ENCODE measurements around the gene OLFM1. TPM values are rescaled to one million over a fixed set of nuclear protein-coding genes. Genes with fewer than 3 reads are reported as not detected.
"Not testable (repeated sequence)": the region's sequence is repeated elsewhere in the genome, so short reads cannot be mapped to it uniquely, and the experiment has no call there.

Gene OLFM1
- total and polyA plus RNA-seq, 7 experiments from 2014 or later, result 0.19 to 2.1 (median 0.87) TPM; not detected in 3

- H3K27ac Mint-ChIP-seq; H3K4me3 Mint-ChIP-seq; CTCF ChIA-PET; H3K36me3 ChIP-seq (ENCODE audit: control insufficient read depth in 2 of 3, insufficient read depth in 3 of 3, low read length in 3 of 3); ATAC-seq; intact Hi-C loops (cut with micrococcal nuclease); POLR2A ChIA-PET; H3K27me3 ChIP-seq (ENCODE audit: control insufficient read depth in 2 of 2, insufficient read depth in 2 of 2, low read length in 2 of 2); H3K36me3 Mint-ChIP-seq; H3K4me3 ChIP-seq (ENCODE audit: low read length); H3K27ac ChIP-seq (ENCODE audit: low read depth, low read length); H3K4me1 ChIP-seq (ENCODE audit: control insufficient read depth in 2 of 2, insufficient read depth in 2 of 2, low read length in 2 of 2); H3K4me1 Mint-ChIP-seq; DNase-seq: not testable (repeated sequence)
- H3K9me3 Mint-ChIP-seq, result peaks cover 0 to 16% (median 10%) of the 10 kb centered on the region in 11 donors
- peaks cover 0 to 15% (median 0%) of the 10 kb centered on the region in 3 experiments for H3K9me3 ChIP-seq (ENCODE audit: control insufficient read depth in 2 of 3, low read length in 3 of 3)
- peaks cover 0 to 37% (median 24%) of the 10 kb centered on the region in 5 donors for H3K27me3 Mint-ChIP-seq
Observed at GRCh38 chr9:135149901-135150300, 62.4 kb downstream of the OLFM1 start.

DNA sequence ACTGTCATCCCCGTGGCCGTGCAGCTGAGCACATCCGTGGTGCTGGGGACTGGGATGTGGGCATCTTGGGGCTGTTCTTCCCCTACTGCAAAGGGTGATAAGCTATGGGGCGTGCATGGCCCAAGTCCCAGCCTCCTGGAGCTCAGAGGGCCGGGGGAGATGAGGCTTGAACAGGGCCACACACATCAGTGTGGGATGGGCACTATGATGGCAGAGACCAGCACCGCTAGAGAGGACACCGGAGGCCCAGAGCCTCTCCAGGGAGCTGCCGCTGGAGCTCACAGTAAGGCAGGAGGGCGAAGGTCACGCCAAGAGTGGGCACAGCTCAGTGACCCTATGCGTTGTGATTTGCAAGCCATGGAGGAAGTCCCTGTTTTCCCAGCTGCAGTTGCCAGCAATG is 63.5 kb downstream of the OLFM1 start:
- DNase-seq (no peak), ATAC-seq (no peak)
- intact Hi-C loops (cut with micrococcal nuclease), result no loop called here
- Histone ChIP-seq H3K36me3 (ENCODE audit: control insufficient read depth in 2 of 3, insufficient read depth in 3 of 3, low read length in 3 of 3) (no peaks in the 10 kb centered on the region), H3K27me3 (ENCODE audit: control insufficient read depth in 2 of 2, insufficient read depth in 2 of 2, low read length in 2 of 2) (no peaks in the 10 kb centered on the region), H3K9me3 (ENCODE audit: control insufficient read depth in 2 of 3, low read length in 3 of 3) (peaks cover 0 to 15% (median 0%) of the 10 kb centered on the region in 3 experiments), H3K4me1 (ENCODE audit: control insufficient read depth in 2 of 2, insufficient read depth in 2 of 2, low read length in 2 of 2) (no peaks in the 10 kb centered on the region), H3K27ac (ENCODE audit: low read depth, low read length) (no peak overlapping the region), H3K4me3 (ENCODE audit: low read length) (no peak overlapping the region)
- H3K4me1 Mint-ChIP-seq, result peaks cover 0 to 2% (median 0%) of the 10 kb centered on the region in 7 donors
- peaks cover 0 to 16% (median 10%) of the 10 kb centered on the region in 11 donors for H3K9me3 Mint-ChIP-seq
- ChIA-PET CTCF (no interaction called here), POLR2A (no interaction called here)
- H3K4me3 Mint-ChIP-seq, result no peak overlapping the region
- H3K27me3 Mint-ChIP-seq, result peaks cover 0 to 28% (median 16%) of the 10 kb centered on the region in 5 donors
- H3K27ac Mint-ChIP-seq, result no peak overlapping the region
- peaks cover 0 to 3% (median 0%) of the 10 kb centered on the region in 5 donors for H3K36me3 Mint-ChIP-seq

DNA sequence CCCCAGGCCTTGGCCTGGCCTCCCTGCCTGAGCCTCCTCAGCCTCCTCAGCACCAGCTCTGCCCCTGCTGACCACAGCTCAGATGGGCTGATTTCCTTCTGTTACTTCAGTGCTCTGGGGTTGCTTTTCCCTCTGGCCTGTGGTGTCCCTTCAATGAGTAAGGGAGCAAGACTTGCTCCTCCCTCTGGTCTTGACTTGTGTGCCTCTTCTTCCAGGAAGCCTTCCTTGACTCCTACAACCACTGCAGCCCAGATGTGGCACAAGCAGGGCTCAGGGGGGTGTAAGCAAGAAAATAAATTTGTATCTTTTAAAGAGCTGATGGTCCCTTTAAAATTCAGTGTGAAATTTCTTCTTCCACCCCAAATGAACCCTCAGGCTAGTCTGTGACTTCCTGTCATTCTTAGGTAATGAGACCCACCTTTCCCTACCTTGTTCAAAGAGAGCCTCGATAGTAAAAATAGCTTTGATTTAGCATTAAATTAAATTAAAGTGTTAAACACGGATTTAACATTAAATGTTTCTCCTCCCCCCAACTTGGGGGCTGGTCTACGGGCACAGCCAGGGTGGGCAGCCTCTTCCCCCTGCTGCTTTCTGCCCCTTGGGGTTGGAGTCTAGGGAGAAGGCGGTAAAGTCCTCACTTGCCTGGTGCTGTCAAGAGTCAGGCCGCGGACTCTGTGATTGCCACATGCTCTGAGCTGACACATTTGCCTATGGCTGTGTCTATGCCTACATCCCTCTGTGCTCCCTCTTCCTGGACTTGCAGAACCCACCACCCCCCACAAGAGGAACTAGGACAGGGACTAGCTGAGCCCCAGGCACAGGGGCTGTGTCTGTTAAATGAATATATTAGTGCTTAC is 64.5 kb downstream of the OLFM1 start:
- DNase-seq, result no peak
- ChIA-PET POLR2A (no interaction called here), CTCF (no interaction called here)
- no peaks in the 10 kb centered on the region for H3K27me3 ChIP-seq (ENCODE audit: control insufficient read depth in 2 of 2, insufficient read depth in 2 of 2, low read length in 2 of 2)
- H3K4me1 ChIP-seq (ENCODE audit: control insufficient read depth in 2 of 2, insufficient read depth in 2 of 2, low read length in 2 of 2), result no peaks in the 10 kb centered on the region
- Mint-ChIP-seq H3K4me3 (no peak overlapping the region), H3K27me3 (peaks cover 0 to 22% (median 9%) of the 10 kb centered on the region in 5 donors), H3K27ac (no peak overlapping the region), H3K9me3 (peaks cover 0 to 16% (median 10%) of the 10 kb centered on the region in 11 donors), H3K4me1 (peaks cover 0 to 2% (median 0%) of the 10 kb centered on the region in 7 donors), H3K36me3 (peaks cover 0 to 3% (median 0%) of the 10 kb centered on the region in 5 donors)
- H3K4me3 ChIP-seq (ENCODE audit: low read length), result no peak overlapping the region
- no peak overlapping the region for H3K27ac ChIP-seq (ENCODE audit: low read depth, low read length)
- intact Hi-C loops (cut with micrococcal nuclease), result no loop called here
- H3K36me3 ChIP-seq (ENCODE audit: control insufficient read depth in 2 of 3, insufficient read depth in 3 of 3, low read length in 3 of 3), result no peaks in the 10 kb centered on the region
- H3K9me3 ChIP-seq (ENCODE audit: control insufficient read depth in 2 of 3, low read length in 3 of 3), result peaks cover 0 to 15% (median 0%) of the 10 kb centered on the region in 3 experiments
- ATAC-seq, result no peak

DNA sequence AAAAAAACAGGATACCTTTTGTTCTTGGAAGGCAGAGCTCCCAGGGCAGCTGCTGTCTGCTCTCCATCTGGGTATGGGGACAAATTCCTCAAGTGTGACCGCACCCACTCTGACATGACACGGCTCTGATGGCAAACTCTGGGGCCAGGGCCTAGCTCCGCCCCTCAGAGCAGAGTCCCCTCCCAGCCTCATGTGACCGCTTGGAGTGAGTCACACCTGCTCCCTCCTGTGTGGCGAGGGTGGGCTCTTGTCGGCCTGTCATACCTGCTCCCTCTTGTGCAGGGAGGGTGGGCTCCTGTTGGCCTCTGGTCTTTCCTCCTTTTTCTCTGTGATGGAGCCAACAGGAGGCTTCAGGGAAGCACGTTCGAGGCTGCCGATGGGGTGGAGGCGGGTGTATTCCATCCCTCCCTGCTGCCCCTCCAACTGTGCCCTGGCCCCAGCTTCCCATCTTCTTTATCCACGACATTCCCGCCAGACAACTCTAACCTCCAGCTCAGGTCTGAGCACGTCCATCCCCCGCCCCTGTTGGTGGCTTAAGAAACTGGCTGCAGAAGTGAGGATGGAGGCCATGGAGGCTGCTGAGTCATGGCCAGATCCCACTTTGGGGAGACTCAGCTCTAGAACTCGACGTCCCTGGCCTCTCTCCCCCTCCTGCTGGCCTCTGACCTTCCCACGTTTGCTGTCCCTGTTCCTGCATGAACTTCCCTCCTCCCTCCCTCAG is 65.3 kb downstream of the OLFM1 start:
- ChIA-PET CTCF (no interaction called here), POLR2A (no interaction called here)
- no peaks in the 10 kb centered on the region for H3K4me1 ChIP-seq (ENCODE audit: control insufficient read depth in 2 of 2, insufficient read depth in 2 of 2, low read length in 2 of 2)
- Mint-ChIP-seq H3K9me3 (peaks cover 0 to 19% (median 11%) of the 10 kb centered on the region in 11 donors), H3K4me1 (peaks cover 0 to 2% (median 0%) of the 10 kb centered on the region in 7 donors), H3K36me3 (peaks cover 0 to 3% (median 0%) of the 10 kb centered on the region in 5 donors), H3K27ac (no peak overlapping the region), H3K4me3 (no peak overlapping the region), H3K27me3 (peaks cover 0 to 25% (median 17%) of the 10 kb centered on the region in 5 donors)
- no peak for ATAC-seq
- H3K9me3 ChIP-seq (ENCODE audit: control insufficient read depth in 2 of 3, low read length in 3 of 3), result peaks cover 0 to 15% (median 0%) of the 10 kb centered on the region in 3 experiments
- no peak for DNase-seq
- H3K27ac ChIP-seq (ENCODE audit: low read depth, low read length), result no peak overlapping the region
- H3K36me3 ChIP-seq (ENCODE audit: control insufficient read depth in 2 of 3, insufficient read depth in 3 of 3, low read length in 3 of 3), result no peaks in the 10 kb centered on the region
- no peak overlapping the region for H3K4me3 ChIP-seq (ENCODE audit: low read length)
- no peaks in the 10 kb centered on the region for H3K27me3 ChIP-seq (ENCODE audit: control insufficient read depth in 2 of 2, insufficient read depth in 2 of 2, low read length in 2 of 2)
- intact Hi-C loops (cut with micrococcal nuclease), result no loop called here

DNA sequence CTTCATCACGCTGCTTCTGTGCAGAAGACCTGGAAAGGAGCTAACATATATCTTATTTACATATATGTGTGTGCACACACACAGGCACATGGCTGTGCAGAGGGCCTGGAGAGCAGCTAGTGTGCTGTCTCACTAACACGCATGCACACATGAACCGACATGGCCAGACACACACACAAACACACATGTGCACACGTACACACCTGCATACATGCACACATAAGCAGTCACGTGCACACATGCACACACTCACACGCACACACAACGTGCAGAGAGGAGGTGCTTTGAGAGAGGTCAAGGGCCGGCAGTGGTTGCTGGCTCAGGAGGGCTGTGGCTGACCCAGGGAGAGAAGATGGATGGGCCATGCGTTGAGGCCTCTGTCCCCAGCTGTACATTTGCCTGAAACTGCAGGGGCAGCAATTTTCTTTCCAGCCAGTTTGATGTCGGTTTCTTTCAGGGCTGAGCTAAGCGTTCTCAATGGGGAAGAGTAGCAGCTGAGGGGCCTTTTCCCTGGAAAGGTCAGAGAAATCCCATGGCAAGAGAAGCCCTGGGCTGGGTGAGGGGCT is 66.7 kb downstream of the OLFM1 start:
- peaks cover 0 to 9% (median 0%) of the 10 kb centered on the region in 3 experiments for H3K9me3 ChIP-seq (ENCODE audit: control insufficient read depth in 2 of 3, low read length in 3 of 3)
- no peak overlapping the region for H3K27ac ChIP-seq (ENCODE audit: low read depth, low read length)
- Mint-ChIP-seq H3K27me3 (peaks cover 0 to 29% (median 21%) of the 10 kb centered on the region in 5 donors), H3K27ac (no peak overlapping the region), H3K4me3 (no peak overlapping the region), H3K36me3 (peaks cover 0 to 3% (median 0%) of the 10 kb centered on the region in 5 donors), H3K4me1 (no peaks in the 10 kb centered on the region), H3K9me3 (peaks cover 0 to 18% (median 11%) of the 10 kb centered on the region in 11 donors)
- no peaks in the 10 kb centered on the region for H3K27me3 ChIP-seq (ENCODE audit: control insufficient read depth in 2 of 2, insufficient read depth in 2 of 2, low read length in 2 of 2)
- no peak for DNase-seq
- intact Hi-C loops (cut with micrococcal nuclease), result no loop called here
- no peak overlapping the region for H3K4me3 ChIP-seq (ENCODE audit: low read length)
- H3K4me1 ChIP-seq (ENCODE audit: control insufficient read depth in 2 of 2, insufficient read depth in 2 of 2, low read length in 2 of 2), result no peaks in the 10 kb centered on the region
- CTCF ChIA-PET, result no interaction called here
- H3K36me3 ChIP-seq (ENCODE audit: control insufficient read depth in 2 of 3, insufficient read depth in 3 of 3, low read length in 3 of 3), result no peaks in the 10 kb centered on the region
- ATAC-seq, result no peak
- POLR2A ChIA-PET, result no interaction called here

- H3K27me3 ChIP-seq (ENCODE audit: control insufficient read depth in 2 of 2, insufficient read depth in 2 of 2, low read length in 2 of 2), result no peaks in the 10 kb centered on the region
- DNase-seq, result no peak
- H3K27ac ChIP-seq (ENCODE audit: low read depth, low read length), result no peak overlapping the region
- no peaks in the 10 kb centered on the region for H3K36me3 ChIP-seq (ENCODE audit: control insufficient read depth in 2 of 3, insufficient read depth in 3 of 3, low read length in 3 of 3)
- POLR2A ChIA-PET, result no interaction called here
- CTCF ChIA-PET, result no interaction called here
- no peak overlapping the region for H3K4me3 Mint-ChIP-seq
- no peak for ATAC-seq
- H3K27ac Mint-ChIP-seq, result no peak overlapping the region
- peaks cover 0 to 14% (median 4%) of the 10 kb centered on the region in 11 donors for H3K9me3 Mint-ChIP-seq
- no peaks in the 10 kb centered on the region for H3K4me1 Mint-ChIP-seq
- peaks cover 0 to 38% (median 21%) of the 10 kb centered on the region in 5 donors for H3K27me3 Mint-ChIP-seq
- intact Hi-C loops (cut with micrococcal nuclease), result no loop called here
- no peak overlapping the region for H3K4me3 ChIP-seq (ENCODE audit: low read length)
- peaks cover 0 to 3% (median 0%) of the 10 kb centered on the region in 5 donors for H3K36me3 Mint-ChIP-seq
- peaks cover 0 to 4% (median 0%) of the 10 kb centered on the region in 3 experiments for H3K9me3 ChIP-seq (ENCODE audit: control insufficient read depth in 2 of 3, low read length in 3 of 3)
- no peaks in the 10 kb centered on the region for H3K4me1 ChIP-seq (ENCODE audit: control insufficient read depth in 2 of 2, insufficient read depth in 2 of 2, low read length in 2 of 2)
Observed at GRCh38 chr9:135155396-135155795, 67.9 kb downstream of the OLFM1 start.

Data from naive thymus-derived CD4-positive, alpha-beta T cell (primary cell).